Erythroblast (primary cell): ENCODE results near the gene CYB5D1.
A peak's percentile ranks its signal among the peaks of the same experiment; 100 is the strongest.

ENCODE experiments used
- DNase-seq, 2 experiments: peaks; one replicate each; lab custom pipeline; 2025; lab: John Stamatoyannopoulos, UW
- GATA1 ChIP-seq: IDR thresholded peaks from 2 replicates; pipeline ENCODE4 v1.6.1; 2011; ENCODE audit warnings: low read depth, mild to moderate bottlenecking, control low read depth, low read length, moderate library complexity
- POLR2A ChIP-seq: IDR thresholded peaks from 2 replicates; pipeline ENCODE4 v1.6.1; 2011; ENCODE audit warnings: mild to moderate bottlenecking, low read length

Gene CYB5D1

GRCh38 chr17:7824021-7824924 lies 33.5 kb upstream of the CYB5D1 start:
- TF ChIP-seq GATA1 (no peak), POLR2A (no peak)
- no peak for DNase-seq

DNA sequence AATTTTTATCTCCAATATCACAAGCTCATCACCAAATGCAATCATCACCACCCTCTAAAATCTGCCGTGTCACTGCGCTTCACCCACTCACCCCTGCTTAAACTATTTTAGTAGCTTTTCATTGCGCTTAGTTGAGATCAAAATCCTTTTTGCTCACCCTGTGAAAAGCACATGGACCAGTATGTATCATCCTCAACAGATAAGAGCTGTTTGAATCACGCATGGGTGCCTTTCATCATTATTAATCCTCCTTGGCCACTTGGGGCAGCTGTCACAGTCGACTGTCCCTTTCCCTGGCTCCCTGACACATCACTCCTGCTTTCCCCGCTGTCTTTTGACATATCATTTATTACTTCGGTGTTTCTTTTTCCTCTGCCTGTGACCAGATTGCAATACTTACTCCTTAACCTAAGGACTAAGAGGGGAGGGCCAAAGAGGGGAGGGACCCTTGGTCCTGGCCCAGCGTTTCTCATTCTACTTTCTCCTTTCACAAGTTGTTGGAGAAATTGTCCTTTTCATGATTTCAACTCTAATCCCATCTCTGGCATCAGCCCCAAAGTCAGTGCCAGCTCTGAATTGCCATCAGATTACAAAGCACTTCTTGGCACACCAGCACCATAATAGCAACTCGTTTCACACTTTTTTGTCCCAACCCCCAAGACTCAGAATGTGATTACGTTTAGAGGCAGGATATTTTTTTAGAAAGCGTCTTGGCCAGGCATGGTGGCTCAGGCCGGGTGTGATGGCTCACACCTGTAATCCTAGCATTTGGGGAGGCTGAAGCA lies 32.4 kb upstream of the CYB5D1 start:
- TF ChIP-seq GATA1 (no peak), POLR2A (no peak)
- DNase-seq, result peak; percentile 20 to 61

DNA sequence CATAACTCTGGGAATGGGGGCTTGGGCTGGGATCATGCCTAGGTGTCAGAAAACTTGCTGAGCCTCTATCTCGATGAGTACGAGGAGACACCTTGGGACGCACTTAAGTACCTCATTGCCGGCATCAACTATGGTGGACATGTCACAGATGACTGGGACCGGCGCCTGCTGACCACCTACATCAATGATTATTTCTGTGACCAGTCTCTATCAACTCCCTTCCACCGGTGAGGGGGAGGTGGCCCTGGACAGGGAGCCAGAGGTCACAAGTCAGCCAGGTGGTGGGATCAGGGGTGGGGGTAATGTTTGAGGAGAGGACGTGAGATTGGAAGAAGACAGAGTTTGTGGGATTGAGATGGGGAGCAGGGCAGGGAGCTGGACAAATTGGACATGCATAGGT lies 27.2 kb upstream of the CYB5D1 start:
- no peak for DNase-seq
- TF ChIP-seq GATA1, result no peak
- no peak for TF ChIP-seq POLR2A

DNA sequence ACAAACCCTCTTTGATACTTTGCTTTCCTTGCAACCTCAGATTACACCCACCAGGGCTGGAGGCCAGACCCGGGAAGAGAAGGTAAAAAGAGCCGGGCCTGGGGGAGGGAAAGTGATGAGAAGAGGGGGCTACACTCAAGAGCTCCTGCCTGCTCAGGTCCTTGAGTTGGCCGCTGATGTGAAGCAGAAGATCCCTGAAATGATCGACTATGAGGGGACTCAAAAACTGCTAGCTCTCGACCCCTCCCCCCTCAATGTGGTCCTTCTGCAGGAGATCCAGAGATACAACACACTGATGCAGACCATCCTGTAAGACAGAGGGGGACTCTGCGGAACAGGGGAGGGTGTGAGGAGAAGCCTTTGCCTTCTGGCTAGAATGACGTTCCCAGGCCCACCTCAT lies 26.6 kb upstream of the CYB5D1 start:
- TF ChIP-seq POLR2A, result no peak
- TF ChIP-seq GATA1, result no peak
- DNase-seq, result no peak

DNA sequence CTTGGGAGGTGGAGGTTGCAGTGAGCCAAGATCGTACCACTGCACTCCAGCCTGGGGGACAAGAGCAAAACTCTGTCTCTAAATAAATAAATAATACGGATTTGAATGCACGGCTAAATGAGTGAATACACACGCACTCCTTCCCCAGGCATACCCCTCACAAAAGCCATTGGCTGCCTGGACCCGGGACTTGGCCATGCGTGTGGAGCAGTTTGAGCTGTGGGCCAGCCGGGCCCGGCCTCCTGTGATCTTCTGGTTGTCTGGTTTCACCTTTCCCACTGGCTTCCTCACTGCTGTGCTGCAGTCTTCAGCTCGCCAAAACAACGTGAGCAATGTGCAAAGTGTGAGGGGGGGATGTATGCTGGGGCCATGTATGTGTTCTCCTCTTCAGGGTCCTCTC lies 25.4 kb upstream of the CYB5D1 start:
- DNase-seq, result no peak
- TF ChIP-seq POLR2A (no peak), GATA1 (no peak)

GRCh38 chr17:7833011-7833794 lies 24.6 kb upstream of the CYB5D1 start:
- TF ChIP-seq GATA1 (no peak), POLR2A (no peak)
- DNase-seq, result no peak

DNA sequence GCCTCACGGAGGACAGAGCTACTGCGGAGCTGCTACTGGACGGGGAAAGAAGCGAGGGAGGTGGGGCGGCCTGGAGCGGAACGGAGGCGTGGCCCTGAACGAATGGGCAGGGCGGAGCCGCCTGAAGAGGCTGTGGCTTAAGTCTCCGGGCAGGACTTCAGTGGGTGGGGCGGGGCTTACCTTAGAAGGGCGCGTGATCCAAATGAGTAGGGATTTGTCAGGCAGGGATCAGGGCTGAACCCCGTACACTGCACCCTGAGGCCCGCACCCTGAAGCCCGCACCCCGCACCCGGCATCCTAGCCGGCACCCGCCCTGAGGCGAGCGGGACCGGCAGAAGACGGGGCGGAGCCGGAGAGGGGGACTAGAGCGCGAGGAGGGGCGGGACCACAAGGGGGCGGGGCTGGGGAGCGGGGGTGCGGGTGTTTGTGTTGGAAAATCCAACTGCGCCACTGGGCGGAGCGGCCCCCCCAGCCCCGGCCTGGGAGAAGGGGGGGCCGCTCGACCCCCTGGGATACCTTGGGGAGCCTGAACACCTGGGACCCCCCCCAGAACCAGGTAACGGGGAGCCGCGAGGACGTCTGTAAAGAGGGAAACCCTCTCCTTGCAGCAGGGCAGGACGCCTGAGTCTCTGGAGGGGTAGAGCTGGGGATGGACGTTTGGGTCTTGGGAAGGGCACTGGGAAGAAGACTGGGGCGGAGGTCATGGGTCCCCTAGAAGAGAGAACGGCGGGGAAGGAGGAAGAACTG lies 23.8 kb upstream of the CYB5D1 start, which contains the start of gene KDM6B:
Gene KDM6B, plus strand, starts transcription at position 423 of the 747 bp plus-strand sequence. CDS start 11,338 bp downstream, outside the sequence.
- peak; percentile 92 to 94 for DNase-seq
- TF ChIP-seq GATA1 (no peak), POLR2A (no peak)

DNA sequence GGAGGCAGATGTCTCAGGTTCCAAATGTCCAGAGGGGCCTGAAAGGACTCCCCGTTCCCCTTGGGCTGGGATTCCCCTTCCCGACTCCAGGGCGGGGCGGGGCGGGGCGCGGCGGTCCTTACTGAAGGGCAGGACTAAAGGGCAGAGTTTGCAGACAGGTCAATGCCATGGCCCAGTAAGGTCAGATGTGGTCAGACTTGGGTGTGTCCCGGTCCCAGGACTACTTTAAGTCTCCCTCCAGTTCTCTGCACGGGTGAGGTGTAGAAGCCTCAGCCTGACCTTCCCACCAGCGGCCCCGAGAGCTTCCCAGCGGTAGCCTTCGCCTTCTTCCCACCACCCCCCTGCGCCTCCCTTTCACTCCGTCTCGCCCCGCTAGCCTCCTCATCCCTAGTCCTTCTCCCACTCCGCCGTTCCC lies 23.3 kb upstream of the CYB5D1 start:
- peak; percentile 68 to 77 for DNase-seq

DNA sequence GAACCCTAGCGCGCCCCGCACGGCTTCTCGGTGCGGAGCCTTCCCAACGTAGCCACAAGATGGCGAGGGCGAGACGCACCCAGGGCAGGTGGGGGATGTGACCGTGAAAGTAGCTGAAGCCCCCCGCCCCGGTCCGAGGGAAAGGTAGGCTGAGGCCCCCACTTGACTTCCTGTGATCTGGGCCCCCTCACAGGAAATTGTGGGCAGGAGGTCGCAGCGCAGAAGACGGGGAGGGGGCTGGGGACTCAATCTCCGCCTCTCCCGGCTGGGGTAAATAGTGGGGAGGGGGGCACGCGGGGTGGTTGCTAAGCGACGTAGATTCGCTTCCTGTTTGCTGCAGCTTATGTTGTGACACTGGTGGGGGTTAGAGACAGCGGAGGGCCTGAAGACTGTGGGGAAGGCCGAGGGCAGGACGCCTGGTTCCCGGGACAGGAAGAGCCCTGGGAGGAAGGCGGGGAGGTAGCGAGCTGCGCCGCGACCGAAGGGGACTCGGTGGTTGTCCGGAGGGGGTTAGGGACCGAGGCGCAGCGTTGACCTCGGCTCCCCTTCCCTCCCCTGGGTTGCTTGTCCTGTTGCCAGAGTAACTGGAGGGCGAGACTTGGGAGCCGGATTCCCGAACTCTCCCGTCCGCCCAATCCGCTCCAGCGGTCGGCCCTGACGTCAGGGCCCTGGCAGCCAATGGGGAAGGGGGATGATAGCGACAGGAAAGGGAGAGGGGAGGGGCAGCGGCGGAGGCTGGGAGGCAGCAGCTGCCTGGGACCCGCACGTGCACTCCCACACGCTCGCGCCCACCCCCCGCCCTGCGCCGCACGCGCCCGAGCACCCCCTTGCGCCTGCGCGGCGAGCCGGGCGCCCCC lies 22.6 kb upstream of the CYB5D1 start:
- peak; percentile 95 to 96 for DNase-seq

More for the DNA sequence above, 23.3 kb upstream of the CYB5D1 start:
- TF ChIP-seq GATA1 (no peak), POLR2A (no peak)

GRCh38 chr17:7835814-7836595 lies 21.8 kb upstream of the CYB5D1 start:
- no peak for DNase-seq
- TF ChIP-seq GATA1, result no peak
- TF ChIP-seq POLR2A, result peak; percentile 28

More for the DNA sequence above, 22.6 kb upstream of the CYB5D1 start:
- TF ChIP-seq GATA1 (no peak), POLR2A (peak; percentile 63)

GRCh38 chr17:7836596-7837407 lies 21.0 kb upstream of the CYB5D1 start:
- DNase-seq, result peak; percentile 96 to 97
- TF ChIP-seq GATA1 (no peak), POLR2A (no peak)
